Stimulated activated CD4-positive, alpha-beta T cell treated with anti-CD3 and anti-CD28 coated beads, Interleukin-4, amount 100 ng/mL, for 24 hours (primary cell): Measurements from ENCODE around the gene SRSF4.
"Not testable (repeated sequence)": the region's sequence is repeated elsewhere in the genome, so short reads cannot be mapped to it uniquely, and the experiment has no call there.

Experiments used
- DNase-seq: peaks from one replicate; pipeline ENCODE4 v3.0.0-alpha.2; 2020

Gene SRSF4

GRCh38 chr1:29162476-29163138 lies 19.1 kb downstream of the SRSF4 start:
- DNase-seq, result no peak

DNA sequence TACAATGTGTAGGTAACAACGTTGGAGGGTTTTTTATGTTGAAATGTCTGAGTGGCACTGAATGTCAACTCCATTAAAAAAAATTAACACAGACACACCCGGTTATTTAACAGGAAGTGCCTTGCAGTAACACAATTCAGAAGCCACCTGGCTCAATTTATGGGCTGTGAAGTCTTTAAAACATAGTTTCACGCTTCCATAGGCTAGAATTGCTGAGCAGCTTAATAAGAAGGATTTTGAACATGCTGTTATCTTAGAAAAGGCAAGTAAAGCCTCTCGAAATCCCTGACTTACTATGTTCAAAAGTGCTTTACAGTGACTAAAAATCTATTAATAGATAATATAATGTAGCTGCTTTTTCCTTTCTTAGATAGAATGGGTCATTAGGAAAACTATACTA lies 19.7 kb downstream of the SRSF4 start:
- DNase-seq, result no peak

GRCh38 chr1:29159773-29160172 lies 21.9 kb downstream of the SRSF4 start:
- no peak for DNase-seq

DNA sequence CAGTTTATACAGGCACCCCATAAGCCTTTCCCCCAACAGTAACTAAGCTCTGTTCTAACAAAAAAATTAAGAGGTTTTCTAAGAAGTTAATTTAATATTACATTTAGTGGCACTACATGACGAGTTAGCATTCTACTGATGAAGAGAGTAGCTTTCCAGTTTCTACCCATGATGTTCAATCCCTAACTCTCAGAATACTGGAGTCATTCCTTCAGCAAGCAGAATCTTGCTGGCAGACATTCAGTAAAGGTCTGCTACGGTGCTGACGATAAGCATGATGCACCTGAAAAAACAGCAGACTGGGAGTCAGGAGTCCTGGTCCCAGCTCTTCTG lies 24.5 kb downstream of the SRSF4 start:
- DNase-seq, result no peak

- DNase-seq, result no peak
Measured at GRCh38 chr1:29156543-29157268, 25.0 kb downstream of the SRSF4 start.

DNA sequence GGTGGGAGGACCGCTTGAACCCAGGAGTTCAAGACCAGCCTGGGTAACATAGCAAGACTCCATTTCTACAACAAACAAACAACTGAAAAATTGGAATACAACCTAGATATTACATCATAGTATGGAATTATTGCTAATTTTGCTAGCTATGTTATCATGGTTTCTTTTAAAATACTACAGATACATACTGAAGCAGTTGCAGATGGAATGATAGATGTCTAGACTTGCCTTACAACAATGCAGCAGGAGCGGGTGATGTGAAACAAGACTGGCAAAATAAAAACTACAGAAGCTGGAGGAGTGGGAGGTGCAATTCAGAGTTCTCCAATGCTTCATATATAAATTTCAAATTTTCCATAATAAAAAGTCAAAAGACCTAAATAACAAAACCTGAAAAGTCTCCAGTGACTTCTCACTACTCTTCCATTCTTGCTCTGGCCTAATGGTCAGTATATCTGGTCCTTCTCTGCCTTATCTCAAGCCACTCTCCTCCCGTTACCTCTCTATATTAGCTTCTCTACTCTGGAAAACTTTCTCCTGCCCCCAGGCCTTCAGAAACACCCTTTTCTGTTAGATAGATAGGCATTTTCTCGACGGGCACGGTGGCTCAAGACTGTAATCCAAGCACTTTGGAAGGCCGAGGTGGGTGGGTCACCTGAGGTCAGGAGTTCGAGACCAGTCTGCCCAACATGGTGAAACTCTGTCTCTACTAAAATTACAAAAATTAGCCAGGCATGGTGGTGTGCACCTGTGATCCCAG lies 29.5 kb downstream of the SRSF4 start:
- no peak for DNase-seq

GRCh38 chr1:29150346-29150745 lies 31.4 kb downstream of the SRSF4 start:
- DNase-seq, result not testable (repeated sequence)

- no peak for DNase-seq
Measured at GRCh38 chr1:29148656-29149491, 32.8 kb downstream of the SRSF4 start.

DNA sequence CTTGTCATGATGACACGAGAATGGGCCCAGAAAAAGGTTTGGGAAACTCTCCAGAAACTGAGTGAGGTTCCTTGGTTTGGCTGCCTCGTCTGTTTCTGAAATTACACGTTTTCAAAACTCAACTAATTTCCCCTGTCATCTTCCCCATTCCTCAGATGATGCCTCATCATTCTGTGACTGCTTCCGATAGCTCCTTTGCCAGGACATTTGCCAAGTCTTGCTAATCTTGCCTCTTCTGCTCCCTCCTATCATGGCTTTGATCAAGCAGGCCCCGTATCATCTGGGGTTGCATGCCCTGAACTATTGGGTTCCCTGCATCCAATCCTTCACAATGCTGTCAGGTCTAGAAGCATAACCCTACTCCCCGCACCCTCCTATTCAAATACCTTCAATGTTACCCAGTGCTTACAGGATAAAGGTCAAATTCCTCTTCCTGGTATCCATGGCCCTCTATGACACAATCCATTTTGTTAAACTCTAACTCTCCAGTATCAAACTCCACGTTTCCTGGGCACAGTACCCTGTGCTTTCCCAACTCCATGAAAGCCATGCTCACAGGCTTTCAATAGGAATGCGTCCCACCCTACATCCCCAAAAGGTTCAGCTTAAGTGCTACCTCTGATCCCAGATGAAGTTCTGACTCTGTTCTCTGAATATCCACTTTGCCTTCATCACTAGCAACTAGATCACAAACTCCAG lies 35.8 kb downstream of the SRSF4 start:
- no peak for DNase-seq

DNA sequence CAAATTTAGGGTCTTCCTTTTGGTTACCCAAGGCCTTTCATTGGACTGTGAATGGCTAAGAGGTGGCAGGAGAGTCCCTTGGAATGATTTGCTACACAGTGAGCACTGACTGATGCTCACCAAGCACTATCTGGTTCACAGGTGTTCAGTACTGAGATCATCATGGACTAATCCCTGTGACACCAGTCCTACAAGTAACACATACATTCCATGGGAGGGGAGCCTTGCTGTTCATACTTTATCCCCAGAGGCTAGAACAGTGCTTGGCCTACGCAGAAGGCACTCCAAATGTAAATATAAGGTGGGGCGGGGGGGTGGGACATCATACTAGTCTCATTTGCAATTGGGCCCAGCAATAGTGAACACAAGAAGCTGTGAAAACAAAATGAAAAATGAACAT lies 37.5 kb downstream of the SRSF4 start:
- no peak for DNase-seq

DNA sequence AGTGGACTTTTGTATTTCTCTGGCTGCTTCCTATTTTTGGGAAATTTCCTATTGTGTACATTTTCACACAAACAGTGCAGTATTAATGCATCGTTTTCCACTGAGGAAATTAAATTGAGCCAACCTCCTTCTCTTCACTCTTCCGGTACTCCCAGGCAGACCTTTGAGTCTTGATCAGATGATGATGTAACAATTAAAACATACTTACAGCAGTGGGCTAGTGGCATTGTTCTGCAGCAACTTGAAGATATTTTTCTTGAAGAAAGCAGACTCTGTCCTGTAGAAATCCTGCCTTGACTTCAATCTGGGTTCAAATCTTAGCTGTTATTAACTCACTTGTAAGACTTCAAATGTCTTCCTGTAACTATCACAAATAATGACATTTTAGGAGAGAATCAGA lies 39.0 kb downstream of the SRSF4 start:
- DNase-seq, result no peak

DNA sequence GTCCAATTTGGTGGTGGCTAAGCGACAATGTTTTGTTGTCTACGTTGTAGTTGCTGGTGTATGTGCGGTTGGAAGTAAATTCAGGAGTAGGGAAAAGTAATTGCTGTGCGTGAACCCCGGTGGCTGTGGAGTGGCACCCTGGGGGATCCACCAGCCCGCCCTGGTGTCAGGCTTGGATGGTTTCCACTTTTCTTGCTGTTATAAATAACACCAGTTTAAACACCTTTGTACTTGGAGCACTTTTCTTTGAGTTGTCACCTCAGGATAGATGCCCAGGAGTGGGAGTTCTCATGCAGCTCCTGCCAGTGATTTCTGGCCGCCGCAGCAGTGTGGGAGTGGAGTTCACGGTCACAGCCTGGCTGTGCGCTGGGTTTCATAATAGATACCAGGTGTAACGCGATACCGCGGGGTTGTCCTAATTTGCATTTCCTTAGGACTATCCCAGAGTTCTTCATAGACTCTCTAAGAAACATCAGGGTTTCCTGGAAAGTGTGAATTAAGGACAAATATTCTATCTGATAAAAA lies 45.2 kb downstream of the SRSF4 start:
- no peak for DNase-seq

DNA sequence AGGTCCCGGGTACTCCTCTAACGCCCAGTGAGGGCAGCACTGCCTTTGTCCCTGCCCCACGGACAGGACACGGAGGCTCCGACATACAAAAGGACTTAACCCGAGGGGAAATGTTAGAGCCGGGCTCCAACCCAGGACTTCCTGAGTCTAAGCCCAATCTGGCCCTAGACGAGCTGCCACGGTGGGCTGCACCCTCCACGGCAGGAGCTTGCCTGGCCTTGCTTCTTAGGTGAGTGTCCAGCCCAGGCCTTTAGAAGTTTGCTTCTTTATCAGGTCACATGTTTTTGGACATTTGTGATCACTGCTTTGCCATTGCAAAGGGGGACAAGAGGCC lies 47.0 kb downstream of the SRSF4 start:
- DNase-seq, result no peak

- DNase-seq, result no peak
Measured at GRCh38 chr1:29133861-29134694, 47.6 kb downstream of the SRSF4 start.

DNA sequence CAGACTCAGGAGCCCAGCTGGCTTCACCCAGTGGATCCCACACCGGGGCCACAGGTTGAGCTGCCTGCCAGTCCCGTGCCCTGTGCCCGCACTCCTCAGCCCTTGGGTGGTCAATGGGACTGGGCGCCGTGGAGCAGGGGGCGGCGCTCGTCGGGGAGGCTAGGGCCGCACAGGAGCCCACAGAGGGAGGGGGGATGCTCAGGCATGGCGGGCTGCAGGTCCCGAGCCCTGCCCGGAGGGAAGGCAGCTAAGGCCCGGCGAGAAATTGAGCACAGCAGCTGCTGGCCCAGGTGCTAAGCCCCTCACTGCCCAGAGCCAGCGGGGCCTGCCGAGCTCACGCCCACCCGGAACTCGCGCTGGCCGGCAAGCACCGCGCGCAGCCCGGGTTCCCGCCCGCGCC lies 50.6 kb downstream of the SRSF4 start:
- DNase-seq, result not testable (repeated sequence)

- no peak for DNase-seq
Measured at GRCh38 chr1:29129916-29130315, 51.8 kb downstream of the SRSF4 start.

- no peak for DNase-seq
Measured at GRCh38 chr1:29128739-29129138, 53.0 kb downstream of the SRSF4 start.

GRCh38 chr1:29126198-29126597 lies 55.5 kb downstream of the SRSF4 start:
- no peak for DNase-seq

GRCh38 chr1:29125788-29126187 lies 55.9 kb downstream of the SRSF4 start:
- DNase-seq, result no peak

GRCh38 chr1:29125237-29125641 lies 56.5 kb downstream of the SRSF4 start:
- no peak for DNase-seq
